Cardiac muscle cell (in vitro differentiated cells and primary cell): ENCODE results near the gene DCAF15. TPM values are rescaled to one million over a fixed set of nuclear protein-coding genes. Genes with fewer than 3 reads are reported as not detected.
A peak's percentile ranks its signal among the peaks of the same experiment; 100 is the strongest.

Experiments used
- DNase-seq, 2 donors: peaks; one replicate each; pipeline versions ENCODE4 v3.0.0 to v3.0.0-alpha.2; 2010 to 2017; ENCODE audit warnings: low read depth in 1 of 2, low spot score in 1 of 2
- H3K27ac ChIP-seq: fragments of 200-600 bp; sonication (generic); 2 replicates; pipeline ENCODE4 v1.5.1; 2016
- H3K27me3 ChIP-seq: fragments of 200-600 bp; sonication (generic); 2 replicates; pipeline ENCODE4 v1.6.0; 2016; ENCODE audit warnings: control low read depth
- H3K36me3 ChIP-seq: fragments of 200-600 bp; sonication (generic); 2 replicates; pipeline ENCODE4 v1.5.1; 2016; ENCODE audit warnings: control low read depth
- H3K4me1 ChIP-seq: fragments of 200-600 bp; sonication (generic); 2 replicates; pipeline ENCODE4 v1.8.1; 2017; ENCODE audit warnings: low read depth, mild to moderate bottlenecking, mixed run types
- H3K4me3 ChIP-seq: fragments of 200-600 bp; sonication (generic); 2 replicates; pipeline ENCODE4 v1.5.1; 2016; ENCODE audit warnings: mild to moderate bottlenecking
- H3K9me3 ChIP-seq: fragments of 200-600 bp; sonication (generic); 2 replicates; pipeline ENCODE4 v1.5.1; 2017; ENCODE audit warnings: low read depth, mild to moderate bottlenecking, control low read depth
- polyA plus RNA-seq: library from polyadenylated mRNA; unstranded; fragments of >200 nt; fragmentation: Nextera tagmentation; extraction: Ambion mirVana; gene quantifications from 2 replicates; pipeline ENCODE4 v1.2.1, GENCODE V29; 2016
- total RNA-seq: library from RNA; depleted of rRNA; stranded (reverse); fragments of >200 nt; gene quantifications from 2 replicates; pipeline ENCODE4 v1.2.3, GENCODE V29; 2016
- TF ChIP-seq, protein P1 (sequence below): IDR thresholded peaks from 2 replicates; pipeline ENCODE4 v1.5.1; 2012; ENCODE audit warnings: low read depth, mild to moderate bottlenecking, low read length

The DCAF15 gene
- total and polyA plus RNA-seq, 2 experiments from 2014 or later = 33.3 to 44.6 TPM

DNA sequence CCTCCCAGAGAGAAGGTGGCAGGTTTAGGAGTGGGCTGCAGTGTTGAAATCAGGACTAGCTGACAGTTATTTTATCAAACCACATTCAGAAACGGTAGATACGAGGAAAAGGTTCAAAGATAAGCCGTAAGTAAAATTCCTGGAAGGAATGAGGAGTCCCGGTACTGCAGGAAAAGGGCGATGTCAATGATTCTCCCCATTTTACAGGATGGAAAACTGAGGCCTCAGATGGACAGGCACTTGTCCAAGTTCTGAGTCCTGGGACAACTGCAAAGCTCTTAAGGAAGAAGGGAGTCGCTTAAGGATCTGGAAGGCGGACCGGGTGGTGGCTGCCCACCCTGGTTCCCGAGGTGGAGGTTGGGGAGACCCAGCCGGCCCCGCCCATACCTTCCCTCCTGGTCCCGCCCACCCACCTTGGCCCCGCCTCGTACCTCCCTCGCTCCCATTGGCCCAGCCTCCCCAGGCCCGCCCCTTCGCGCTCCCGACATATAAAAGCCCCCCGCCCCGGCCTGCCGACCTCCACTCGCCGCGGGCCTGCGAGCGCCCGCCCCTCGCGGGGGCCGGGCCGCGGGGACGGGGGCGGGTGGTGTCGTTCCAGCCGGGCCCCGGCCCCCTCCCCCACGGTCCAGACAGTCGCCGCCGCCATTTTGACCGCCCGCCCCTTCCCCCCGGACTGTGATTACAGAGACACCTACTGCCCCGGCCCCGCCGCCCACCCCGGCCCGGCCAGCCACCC, 53.2 kb downstream of the DCAF15 start:
- Histone ChIP-seq H3K27ac (peak overlapping the region; percentile 98), H3K27me3 (no peaks in the 10 kb centered on the region), H3K36me3 (no peaks in the 10 kb centered on the region), H3K4me1 (no peaks in the 10 kb centered on the region), H3K9me3 (no peaks in the 10 kb centered on the region), H3K4me3 (peak overlapping the region; percentile 97)
- DNase-seq = peak; percentile 93 to 94
- TF ChIP-seq, protein P1, sequence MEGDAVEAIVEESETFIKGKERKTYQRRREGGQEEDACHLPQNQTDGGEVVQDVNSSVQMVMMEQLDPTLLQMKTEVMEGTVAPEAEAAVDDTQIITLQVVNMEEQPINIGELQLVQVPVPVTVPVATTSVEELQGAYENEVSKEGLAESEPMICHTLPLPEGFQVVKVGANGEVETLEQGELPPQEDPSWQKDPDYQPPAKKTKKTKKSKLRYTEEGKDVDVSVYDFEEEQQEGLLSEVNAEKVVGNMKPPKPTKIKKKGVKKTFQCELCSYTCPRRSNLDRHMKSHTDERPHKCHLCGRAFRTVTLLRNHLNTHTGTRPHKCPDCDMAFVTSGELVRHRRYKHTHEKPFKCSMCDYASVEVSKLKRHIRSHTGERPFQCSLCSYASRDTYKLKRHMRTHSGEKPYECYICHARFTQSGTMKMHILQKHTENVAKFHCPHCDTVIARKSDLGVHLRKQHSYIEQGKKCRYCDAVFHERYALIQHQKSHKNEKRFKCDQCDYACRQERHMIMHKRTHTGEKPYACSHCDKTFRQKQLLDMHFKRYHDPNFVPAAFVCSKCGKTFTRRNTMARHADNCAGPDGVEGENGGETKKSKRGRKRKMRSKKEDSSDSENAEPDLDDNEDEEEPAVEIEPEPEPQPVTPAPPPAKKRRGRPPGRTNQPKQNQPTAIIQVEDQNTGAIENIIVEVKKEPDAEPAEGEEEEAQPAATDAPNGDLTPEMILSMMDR = no peak

DNA sequence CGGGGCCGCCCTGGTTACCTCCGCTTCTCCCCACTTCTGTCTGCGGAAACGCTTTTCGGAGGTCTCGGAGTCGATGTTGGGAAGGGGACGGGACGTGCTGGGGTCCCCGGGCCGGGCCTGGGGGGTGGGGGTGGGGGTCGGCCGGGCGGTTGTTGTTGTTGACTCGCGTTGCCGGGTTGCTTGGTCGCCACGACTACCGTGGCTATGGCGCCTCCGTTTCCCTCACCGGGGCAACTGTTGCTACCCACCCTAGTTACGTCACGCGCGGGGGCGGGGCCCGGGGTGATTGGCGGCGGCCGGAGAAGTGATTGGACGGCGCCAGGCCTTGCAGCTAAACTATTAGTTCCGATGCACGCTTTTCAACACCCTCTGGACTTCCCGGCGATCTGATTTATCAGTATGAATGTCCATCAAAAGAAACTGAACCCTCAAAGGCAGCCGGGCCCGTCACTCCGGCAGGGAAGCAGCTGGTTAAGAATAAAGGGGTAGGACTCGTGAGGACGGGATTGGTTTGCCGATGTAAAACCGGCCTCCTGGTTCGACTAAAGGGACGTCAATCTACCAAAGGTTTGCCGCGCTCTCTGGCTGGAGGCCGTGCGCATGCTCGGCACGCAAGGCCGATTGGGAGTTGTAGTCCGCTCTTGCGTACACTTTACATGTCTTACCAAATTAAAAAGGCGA, 53.9 kb downstream of the DCAF15 start, which contains the start of gene RFX1:
TSS of gene RFX1 (minus strand) at position 236 of the 681 bp plus-strand sequence. CDS start 12,477 bp downstream, outside the sequence.
- Histone ChIP-seq H3K9me3 (no peaks in the 10 kb centered on the region), H3K27me3 (no peaks in the 10 kb centered on the region), H3K27ac (peak within 1 kb of the TSS; percentile 98), H3K4me1 (no peaks in the 10 kb centered on the region), H3K4me3 (peak within 1 kb of the TSS; percentile 97), H3K36me3 (no peaks in the 10 kb centered on the region)
- peak; percentile 99 to 100 for DNase-seq
- TF ChIP-seq, protein P1 = no peak

DNA sequence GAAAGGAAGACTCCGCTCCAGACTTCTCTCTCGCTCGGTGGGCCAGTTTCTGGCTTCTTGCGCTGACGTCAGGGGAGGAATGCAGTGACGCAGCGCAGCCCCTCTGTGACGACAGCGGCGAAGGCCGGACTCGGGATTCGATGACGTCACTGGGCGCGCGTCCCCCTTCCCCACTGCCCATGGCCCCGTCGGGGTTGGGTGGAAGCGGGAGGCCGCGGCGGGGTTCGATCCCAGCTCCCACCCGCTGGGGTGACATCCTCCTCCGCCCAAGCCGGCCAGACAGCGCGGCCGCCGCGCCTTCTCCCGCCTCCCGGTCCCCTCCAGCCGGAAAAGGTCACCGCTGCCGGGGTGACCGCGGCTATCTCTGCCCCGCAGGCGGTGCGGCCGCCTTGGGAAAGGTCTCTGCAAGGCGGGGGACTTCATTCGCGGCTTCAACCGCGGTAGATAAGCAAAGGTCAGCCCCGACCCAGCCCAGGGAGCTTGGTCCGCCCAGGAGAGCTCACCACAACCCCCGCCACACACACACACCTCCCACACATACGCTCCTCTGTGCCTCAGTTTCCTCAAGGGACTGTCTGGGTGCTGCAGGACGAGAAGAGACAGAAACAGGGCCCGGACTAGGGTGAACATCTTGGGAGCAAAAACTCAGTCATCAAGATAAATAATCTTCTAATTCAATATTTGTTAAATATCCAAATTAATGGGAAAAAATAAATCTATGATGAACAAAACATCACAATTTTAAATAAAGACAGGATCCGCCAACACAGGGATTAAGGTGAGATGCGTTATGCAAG, 54.7 kb downstream of the DCAF15 start:
- Histone ChIP-seq H3K4me3 (peak overlapping the region; percentile 60), H3K27me3 (no peaks in the 10 kb centered on the region), H3K27ac (peak overlapping the region; percentile 96), H3K4me1 (no peaks in the 10 kb centered on the region), H3K36me3 (no peaks in the 10 kb centered on the region), H3K9me3 (no peaks in the 10 kb centered on the region)
- DNase-seq = no peak
- TF ChIP-seq, protein P1 = no peak

Other genes with a start within 250 kb of the DCAF15 start
- 79.8 and 92.4 TPM in 2 replicates for gene MRI1, start 188.0 kb upstream of the DCAF15 start, total RNA-seq
- gene MRI1, start 188.0 kb upstream of the DCAF15 start, polyA plus RNA-seq = 24.8 and 25.8 TPM in 2 replicates
- gene C19orf53, start 178.1 kb upstream of the DCAF15 start, total RNA-seq = 276 and 280 TPM in 2 replicates
- gene C19orf53, start 178.1 kb upstream of the DCAF15 start, polyA plus RNA-seq = 242 and 245 TPM in 2 replicates
- gene ZSWIM4, start 157.1 kb upstream of the DCAF15 start, total RNA-seq = 13.7 and 29.8 TPM in 2 replicates
- gene ZSWIM4, start 157.1 kb upstream of the DCAF15 start, polyA plus RNA-seq = 13.0 and 19.6 TPM in 2 replicates
- 0.39 and 2.0 TPM in 2 replicates for gene NANOS3, start 75.4 kb upstream of the DCAF15 start, total RNA-seq
- 0.86 and 1.6 TPM in 2 replicates for gene NANOS3, start 75.4 kb upstream of the DCAF15 start, polyA plus RNA-seq
- gene BRME1, start 46.4 kb upstream of the DCAF15 start, total RNA-seq = 4.0 and 8.8 TPM in 2 replicates
- gene BRME1, start 46.4 kb upstream of the DCAF15 start, polyA plus RNA-seq = 3.0 and 8.2 TPM in 2 replicates
- 43.2 and 46.6 TPM in 2 replicates for gene CC2D1A, start 46.3 kb upstream of the DCAF15 start, total RNA-seq
- gene CC2D1A, start 46.3 kb upstream of the DCAF15 start, polyA plus RNA-seq = 41.5 and 42.5 TPM in 2 replicates
- gene PODNL1, start 14.1 kb upstream of the DCAF15 start, total RNA-seq = 0.24 and 0.67 TPM in 2 replicates
- not detected in 2 replicates for gene PODNL1, start 14.1 kb upstream of the DCAF15 start, polyA plus RNA-seq
- gene RFX1, start 53.8 kb downstream of the DCAF15 start, total RNA-seq = 8.9 TPM in 2 replicates
- gene RFX1, start 53.8 kb downstream of the DCAF15 start, polyA plus RNA-seq = 2.7 and 3.3 TPM in 2 replicates
- not detected in 2 replicates for gene RLN3, start 75.6 kb downstream of the DCAF15 start, total RNA-seq
- 0.44 TPM in 1 of 2 replicates, not detected in the other for gene RLN3, start 75.6 kb downstream of the DCAF15 start, polyA plus RNA-seq
- gene IL27RA, start 79.3 kb downstream of the DCAF15 start, total RNA-seq = 4.6 and 7.1 TPM in 2 replicates
- 4.3 and 17.1 TPM in 2 replicates for gene IL27RA, start 79.3 kb downstream of the DCAF15 start, polyA plus RNA-seq
- 0.25 and 0.30 TPM in 2 replicates for gene PALM3, start 109.6 kb downstream of the DCAF15 start, total RNA-seq
- 0.10 and 1.0 TPM in 2 replicates for gene PALM3, start 109.6 kb downstream of the DCAF15 start, polyA plus RNA-seq
- 16.0 and 19.4 TPM in 2 replicates for gene MISP3, start 120.3 kb downstream of the DCAF15 start, total RNA-seq
- 23.2 and 25.6 TPM in 2 replicates for gene MISP3, start 120.3 kb downstream of the DCAF15 start, polyA plus RNA-seq
- 3.6 and 14.2 TPM in 2 replicates for gene C19orf67, start 133.3 kb downstream of the DCAF15 start, total RNA-seq
- gene C19orf67, start 133.3 kb downstream of the DCAF15 start, polyA plus RNA-seq = 4.1 and 7.5 TPM in 2 replicates
- gene SAMD1, start 138.2 kb downstream of the DCAF15 start, total RNA-seq = 112 and 158 TPM in 2 replicates
- 130 and 136 TPM in 2 replicates for gene SAMD1, start 138.2 kb downstream of the DCAF15 start, polyA plus RNA-seq
- 95.2 and 126 TPM in 2 replicates for gene PRKACA, start 165.3 kb downstream of the DCAF15 start, total RNA-seq
- gene PRKACA, start 165.3 kb downstream of the DCAF15 start, polyA plus RNA-seq = 30.6 and 33.5 TPM in 2 replicates
- gene ASF1B, start 184.1 kb downstream of the DCAF15 start, total RNA-seq = 19.1 and 21.8 TPM in 2 replicates
- gene ASF1B, start 184.1 kb downstream of the DCAF15 start, polyA plus RNA-seq = 27.5 and 30.7 TPM in 2 replicates